Stromal cell of bone marrow (primary cell): ENCODE results near the gene TFAP2B.

ENCODE experiments used
- DNase-seq: peaks from one replicate; pipeline ENCODE4 v3.0.0-alpha.2; 2012; ENCODE audit warnings: low read depth

TFAP2B gene

DNA sequence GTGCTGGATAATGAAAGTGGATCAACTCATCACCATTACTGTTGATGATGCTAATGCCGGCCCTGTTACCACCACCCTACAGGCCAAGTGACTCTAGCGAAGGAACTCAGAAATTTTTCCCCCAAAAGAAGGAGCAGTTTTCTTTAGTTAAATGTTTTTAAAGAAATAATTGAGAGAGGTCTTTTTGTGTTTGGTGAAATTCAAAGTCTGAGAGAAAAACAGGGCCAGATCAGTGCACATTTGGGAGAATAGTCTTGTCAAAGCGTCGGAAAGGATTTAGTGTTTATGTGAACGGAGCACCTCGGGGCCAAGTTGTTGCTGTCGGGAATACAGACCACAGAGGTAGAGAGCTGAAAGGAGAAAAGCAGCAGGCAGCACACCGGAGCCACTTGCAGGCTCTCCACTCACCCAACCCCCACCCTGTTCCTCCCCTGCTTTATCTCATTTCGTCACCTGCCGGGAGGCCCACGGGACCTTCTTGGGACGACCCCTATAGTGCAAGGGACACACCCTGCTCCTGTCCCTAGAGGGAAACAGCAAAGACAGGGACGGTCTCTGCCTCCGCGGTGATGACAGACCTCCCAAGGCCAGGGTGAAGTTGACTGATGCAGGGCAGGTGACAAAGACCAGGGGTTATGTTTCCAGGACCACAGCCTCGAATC is 6.8 kb downstream of the TFAP2B start:
- no peak for DNase-seq

DNA sequence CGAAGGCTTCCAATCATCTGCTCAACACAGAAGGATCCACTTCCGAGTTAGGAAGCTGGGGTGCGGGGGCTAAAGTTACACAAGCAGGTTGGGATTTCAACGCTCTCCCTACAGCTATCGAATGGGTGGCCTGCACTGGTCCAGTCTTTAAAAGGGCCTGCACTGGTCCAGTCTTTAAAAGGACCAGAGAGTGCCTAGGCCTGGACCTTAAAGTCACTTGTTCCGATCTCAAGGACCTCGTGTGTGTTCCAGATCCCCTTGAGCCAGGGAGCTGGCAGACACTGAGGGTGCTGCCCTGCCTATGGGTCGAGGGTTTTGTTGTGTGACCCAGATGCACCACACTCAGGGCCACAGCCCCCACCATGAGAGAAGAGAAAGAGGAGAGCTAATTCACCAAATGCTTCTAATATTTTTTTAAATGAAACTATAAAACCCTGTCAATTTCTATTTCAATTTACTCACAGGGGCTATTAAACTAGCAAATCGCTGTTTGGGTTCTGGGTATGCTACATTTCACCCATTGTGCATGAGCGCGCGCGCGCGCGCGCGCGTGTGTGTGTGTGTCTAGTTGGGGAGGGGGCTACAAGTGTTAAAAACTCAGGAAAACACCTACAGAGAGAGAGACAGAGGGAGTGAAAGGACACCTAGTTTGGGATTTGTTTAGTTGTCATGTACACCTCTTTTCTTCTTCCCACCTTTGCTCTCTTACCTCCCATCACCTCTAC is 7.5 kb downstream of the TFAP2B start:
- no peak for DNase-seq

DNA sequence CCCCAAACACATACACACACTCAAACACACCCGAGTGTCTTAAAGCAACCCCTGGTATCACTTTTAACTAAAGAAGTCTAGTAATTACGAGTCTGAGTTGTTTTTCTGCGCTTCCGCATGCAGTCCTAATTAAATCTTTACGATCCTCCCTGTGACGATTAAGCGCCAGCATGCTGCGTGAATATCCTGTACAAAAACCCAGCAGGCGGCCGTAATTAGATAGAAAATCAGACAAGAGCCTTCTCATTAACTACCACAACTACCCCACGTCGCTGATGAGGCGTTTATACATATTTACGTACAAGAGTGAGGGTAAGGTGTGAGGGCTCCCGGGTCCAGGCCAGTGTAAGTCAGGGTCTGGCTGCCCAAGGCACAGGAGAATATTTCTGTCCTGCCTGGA is 8.1 kb downstream of the TFAP2B start:
- no peak for DNase-seq

DNA sequence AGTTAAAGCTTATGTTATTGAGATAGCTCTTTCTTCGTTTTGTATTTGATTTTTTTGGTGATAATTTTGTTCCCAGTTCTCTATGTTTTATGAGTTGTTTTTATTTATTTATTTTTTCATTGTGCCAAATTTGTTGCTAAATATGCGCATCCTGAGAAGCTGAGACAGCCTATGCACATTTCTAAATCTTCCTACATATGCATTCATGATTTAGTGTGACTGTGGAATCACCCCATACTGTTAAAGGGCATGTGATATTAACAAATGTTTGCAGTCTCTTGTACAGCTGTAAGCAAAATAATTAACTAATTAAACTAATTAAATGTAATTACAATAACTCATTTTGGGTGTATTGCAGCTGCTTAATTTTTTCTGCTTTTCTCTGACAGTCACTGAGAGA is 10.4 kb downstream of the TFAP2B start:
- no peak for DNase-seq

DNA sequence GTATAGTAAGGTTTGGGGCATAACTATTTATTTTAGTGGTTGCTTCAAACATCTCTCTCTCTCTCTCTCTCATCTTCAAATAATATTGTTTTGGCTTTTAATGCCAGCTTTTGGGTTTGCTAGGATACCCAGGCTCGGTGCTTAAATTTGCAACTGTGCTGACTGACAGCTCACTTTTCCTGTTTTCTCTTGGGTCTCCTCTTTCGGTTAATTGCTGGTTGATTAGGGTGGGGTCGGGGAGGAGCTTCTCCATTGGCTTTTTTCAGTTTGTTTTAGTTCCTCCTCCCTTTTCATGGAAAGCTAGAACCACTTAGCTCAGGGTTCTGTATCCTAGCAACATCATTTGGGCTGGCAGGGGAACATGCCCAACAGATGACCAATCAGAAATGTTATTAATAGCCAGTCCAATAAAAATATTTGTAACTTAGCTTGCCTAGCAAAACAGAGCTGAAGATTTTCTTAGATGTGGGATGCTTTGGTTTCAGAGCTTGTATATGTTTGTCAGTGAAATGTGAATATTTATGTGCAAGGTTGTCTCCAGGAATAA is 11.3 kb downstream of the TFAP2B start:
- no peak for DNase-seq

DNA sequence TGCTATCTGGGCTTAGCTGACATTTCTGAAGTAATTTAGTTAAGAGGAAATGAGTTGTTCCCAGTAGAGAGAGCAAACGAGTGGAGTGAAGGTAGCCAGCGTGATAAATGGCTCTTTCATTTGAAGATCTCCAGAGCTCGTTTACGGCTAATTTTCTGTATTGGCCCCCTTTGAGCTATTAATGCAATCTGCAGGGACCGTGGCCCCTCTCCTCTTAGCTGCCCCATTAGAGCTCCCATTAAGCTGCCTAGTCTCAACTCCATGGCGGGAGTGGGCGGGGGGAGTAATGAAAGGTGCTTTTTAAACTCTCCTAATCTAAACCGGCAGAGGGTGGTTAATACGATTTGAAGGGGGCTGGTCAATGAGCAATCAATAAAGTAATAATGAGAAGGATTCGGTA is 12.5 kb downstream of the TFAP2B start:
- no peak for DNase-seq

DNA sequence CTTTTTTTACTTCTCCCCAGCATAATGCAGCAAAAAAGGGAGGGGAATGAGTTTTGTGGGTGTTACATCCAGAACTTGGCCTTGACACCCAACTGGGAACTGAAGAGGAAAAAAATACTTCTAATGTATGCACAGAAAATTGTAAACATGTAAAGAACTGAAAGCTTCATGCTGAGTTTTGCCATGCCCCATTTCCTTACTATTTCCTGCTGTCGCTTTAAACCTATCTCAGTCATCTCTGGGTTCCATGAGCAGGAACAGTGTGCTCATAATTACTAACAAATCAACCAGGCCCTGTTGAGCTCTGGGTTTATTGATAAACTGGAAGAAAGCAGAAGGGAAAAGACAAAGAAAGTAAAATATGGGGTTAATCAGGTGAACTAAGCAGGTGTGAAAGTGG is 14.2 kb downstream of the TFAP2B start:
- no peak for DNase-seq

DNA sequence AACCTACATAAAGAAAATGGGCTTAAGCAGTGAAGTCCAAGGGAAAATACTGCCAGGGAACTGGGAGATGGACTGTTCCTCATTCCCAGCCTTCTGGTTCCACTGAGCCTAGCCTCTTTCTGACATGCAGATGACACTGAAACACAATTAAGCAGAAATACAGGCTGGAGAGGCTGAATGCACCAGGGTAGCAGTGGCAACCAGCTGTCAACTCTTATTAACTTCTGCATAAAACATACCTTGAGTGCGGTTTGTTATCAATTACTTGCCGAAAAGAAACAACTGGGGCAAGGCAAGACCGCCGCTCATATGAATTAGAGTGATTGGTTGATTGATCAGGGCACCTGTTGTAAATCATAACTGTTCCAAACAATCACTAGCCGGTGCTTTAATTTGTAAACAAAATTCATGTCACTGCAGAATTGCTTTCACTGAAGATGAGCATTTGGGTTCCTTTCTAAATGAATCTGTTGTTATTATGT is 16.3 kb downstream of the TFAP2B start:
- DNase-seq: no peak

DNA sequence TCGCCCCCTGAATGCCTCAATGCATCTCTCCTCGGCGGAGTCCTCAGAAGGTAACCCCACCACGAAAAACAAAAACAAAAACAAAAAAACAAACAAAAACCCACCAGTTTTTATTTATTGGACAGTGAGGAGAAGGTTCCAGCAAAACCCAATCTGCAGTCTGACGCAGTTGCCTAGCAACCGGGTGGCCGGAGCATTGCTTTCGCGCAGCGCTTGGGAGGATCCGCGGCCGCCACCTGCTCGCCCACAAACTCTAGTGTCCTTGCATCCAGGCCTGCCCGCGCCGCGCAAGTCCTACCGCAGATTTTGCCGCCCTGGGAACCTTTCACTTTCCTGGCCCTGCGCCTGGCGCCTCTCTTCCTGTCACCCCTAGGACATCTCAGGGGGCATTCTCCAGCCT is 17.6 kb downstream of the TFAP2B start:
- no peak for DNase-seq

DNA sequence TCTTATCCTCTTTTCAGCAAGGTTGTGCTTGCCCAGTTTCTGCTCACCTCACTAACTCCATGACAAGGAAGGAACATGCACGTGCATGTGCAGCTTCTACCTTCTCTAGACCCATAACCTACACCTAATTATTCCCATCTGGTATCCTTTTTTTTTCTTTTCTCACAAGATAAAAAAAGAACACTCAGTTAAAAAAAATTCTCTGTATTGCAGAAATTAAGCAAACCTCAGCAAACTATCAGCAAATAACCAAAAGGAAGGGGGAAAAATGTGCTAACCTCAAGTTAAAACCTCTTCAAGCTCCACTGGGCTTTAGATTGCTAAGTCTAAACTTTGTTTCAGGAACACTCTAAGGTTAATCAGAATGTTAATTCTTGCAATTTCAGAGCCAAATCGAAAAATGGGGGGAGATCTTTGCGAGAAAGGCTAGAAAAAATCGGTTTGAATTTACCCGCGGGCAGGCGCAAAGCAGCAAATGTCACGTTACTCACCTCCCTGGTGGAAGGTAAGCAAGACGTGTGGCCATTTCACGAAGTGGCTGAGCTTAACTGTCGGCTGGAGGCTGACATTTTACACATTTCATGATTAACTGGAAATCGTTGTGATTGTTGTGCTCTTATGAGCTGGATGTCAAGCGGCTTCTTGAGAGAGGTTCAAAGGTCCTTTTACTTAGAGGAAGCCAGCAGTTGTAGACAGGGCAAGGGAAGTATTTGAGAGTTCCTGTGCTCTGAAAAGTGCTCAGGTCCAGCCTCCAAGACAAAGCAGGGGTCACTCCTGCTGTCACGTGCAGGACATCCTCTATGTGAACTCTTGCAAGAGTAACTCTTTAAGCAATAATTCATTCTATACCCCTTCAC is 19.1 kb downstream of the TFAP2B start:
- DNase-seq: no peak

DNA sequence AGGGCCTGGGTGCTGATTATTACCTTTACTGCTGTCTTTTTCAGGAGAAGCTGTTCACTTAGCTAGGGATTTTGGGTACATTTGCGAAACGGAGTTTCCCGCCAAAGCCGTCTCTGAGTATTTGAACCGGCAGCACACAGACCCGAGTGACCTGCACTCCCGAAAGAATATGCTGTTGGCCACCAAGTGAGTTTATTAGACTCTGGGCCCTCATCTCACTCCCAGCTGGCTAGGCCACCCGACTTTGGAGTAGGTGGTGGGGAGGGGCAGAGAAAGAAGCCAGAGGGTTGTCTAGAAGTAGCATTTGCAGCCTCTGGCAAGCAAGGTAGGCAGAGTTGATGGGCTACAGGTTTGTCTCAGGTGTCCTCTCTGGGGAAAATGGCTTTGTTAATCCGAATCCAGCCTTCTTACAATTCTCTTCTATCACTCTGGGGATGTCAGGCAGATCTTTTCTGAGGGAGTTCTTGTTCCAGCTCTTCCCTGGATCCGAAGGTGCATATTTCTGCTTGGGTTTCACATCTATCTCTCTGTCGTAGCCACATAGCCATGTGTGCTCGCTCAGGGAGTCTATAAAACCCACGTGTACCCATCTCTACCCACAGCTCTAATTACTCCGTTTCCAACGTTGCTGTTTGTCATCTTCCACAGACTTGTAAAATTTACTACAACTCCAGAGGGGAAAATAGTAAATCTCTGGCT is 21.6 kb downstream of the TFAP2B start:
- DNase-seq: no peak

DNA sequence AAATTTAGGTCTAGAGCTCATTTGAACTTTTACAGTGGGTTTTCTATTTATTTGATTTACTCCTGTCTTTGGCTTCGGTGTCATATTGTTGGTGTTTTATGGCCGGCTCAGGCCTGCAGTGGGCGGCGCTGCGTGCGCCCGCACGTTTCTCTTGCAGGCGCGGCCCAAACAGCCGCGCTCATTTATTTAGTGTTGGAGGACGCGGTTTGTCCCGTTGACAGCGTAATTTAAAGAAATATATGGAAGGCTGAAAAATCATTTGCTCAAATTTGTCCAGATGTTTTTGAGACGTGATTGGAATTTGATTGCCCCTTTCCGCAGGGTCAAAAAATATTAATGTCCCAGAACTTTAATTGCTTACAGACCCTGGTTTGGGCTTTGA is 22.1 kb downstream of the TFAP2B start:
- no peak for DNase-seq

DNA sequence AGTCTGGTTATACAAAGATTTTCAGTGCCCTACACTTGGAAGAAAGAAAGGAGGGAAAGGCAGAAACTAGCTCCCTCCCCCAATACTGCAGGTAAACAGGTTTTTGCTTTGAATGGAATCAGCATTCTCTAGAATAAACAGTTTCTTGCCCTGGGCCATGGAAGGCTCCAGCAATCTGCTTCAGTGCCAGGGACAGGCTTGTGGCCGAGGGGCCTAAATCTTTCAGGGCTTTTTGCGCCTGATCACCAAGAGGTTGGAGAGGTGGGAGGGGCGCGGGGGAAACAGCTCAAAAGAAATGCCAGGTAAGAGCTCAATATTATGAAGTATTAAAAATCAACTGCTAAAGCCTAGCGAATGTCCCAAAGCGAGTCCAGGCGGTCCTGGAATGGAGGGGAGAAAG is 23.8 kb downstream of the TFAP2B start:
- DNase-seq: no peak

DNA sequence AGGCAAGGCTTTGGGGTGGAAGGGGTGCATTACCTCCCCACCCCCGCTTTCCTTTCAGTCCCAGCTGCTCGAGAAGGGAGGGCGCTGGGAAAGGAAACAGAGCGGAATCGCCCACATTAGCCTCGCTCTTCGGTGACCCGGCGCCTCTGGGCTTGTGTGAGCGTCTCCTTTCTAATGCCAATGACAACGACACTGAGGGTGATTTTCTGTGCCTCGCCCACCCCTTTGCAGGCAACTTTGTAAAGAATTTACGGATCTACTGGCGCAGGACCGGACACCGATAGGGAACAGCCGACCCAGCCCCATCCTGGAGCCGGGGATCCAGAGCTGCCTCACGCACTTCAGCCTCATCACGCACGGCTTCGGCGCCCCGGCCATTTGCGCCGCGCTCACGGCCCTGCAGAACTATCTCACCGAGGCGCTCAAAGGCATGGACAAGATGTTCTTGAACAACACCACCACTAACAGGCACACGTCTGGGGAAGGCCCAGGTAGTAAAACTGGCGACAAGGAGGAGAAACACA is 24.3 kb downstream of the TFAP2B start:
- DNase-seq: no peak

DNA sequence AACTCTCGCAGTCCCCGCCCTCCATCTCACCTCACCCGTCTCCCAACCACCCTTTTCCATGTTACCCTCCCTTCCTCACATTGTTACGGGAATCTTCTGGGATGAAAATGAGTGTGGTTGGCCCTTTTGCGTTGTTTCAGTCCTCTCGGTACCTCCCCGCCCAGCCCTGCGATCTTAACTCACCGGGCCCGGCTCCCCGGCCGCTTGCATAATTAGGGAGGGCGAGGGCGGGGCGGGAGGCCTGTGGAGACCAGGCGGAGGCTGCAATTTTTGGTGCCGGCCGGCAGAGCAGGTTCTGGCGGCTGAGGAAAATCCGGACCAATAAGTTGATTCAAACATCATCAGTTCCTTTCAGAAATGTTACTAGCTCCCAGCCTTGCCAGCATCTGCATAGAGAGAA is 25.2 kb downstream of the TFAP2B start:
- DNase-seq: no peak

DNA sequence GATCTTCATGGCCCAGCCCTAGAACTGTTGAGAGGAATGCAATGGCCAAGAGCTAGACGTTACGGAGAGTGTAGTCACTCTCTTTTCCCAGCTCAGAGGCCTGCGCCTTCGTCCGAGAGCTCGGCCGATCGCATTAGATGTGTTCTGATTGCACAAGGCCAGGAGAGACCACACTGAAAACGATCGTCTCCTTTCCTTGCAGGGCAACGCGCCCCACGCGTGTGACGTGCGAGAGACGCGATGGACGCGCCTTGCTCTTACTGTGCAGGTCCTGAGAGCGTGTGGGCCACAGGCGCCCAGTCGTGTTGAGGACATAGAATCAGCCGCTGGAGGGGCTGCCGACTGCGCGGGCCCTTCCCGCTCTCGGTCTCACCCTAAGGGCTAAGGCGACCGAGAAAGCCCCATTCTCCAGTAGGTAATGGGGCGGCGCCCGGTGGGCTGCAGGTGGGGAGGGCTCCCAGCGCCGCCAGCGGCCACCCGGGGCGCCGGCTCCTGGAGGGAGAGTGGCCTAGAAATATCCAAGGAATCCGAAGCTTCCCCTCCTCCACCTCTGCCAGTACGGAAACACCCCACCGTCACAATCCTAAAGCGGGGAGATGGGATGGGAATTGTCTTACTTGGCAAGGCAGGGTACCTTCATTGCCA is 26.9 kb downstream of the TFAP2B start:
- no peak for DNase-seq

DNA sequence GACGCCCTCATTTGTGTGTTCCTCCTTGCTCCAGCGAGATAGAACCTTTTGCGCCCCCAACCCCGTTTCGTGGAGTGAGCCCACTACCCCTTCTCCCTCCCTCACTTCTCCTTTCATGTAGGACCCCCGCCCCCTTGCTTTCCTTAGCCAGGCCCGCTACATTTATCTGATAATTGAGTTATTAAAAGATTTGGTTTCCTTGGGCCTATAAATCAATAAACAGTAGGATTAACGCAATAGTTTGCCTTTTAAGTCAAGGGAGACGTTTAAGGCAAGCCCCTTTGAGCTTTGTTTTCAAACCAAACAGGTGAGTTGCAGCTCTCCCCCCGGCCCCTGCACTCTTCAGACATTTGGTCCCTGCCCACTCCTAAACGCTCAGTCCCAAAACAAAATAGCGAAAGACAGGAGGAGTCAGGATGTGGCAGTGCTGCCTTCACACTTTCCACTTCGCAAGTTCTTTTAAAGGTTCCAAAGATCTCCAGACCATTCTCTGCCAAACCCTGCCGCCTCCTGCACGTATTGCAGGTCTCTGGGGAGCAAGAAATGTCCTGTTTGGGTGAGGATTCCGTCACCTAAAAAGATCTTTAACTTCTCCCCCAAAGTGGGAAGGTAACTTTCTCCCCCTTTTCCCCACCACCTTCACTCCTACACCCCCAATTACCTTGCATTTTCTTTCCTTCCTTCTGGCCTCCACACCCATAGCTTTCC is 27.6 kb downstream of the TFAP2B start:
- no peak for DNase-seq

DNA sequence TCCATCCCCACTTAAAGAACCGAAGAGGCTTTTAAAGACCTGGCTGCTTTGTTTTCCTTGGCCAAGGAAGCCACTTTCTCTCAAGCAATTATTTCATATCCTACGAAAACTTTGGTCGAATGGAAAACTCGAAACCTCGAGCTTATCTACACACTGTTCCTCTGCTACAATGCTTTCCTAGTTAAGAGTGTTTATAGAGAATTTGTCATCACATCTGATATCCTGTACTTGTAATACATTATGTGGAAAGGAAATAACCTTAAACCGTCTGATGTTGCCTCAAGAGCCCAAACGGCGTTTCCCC is 28.1 kb downstream of the TFAP2B start:
- no peak for DNase-seq

DNA sequence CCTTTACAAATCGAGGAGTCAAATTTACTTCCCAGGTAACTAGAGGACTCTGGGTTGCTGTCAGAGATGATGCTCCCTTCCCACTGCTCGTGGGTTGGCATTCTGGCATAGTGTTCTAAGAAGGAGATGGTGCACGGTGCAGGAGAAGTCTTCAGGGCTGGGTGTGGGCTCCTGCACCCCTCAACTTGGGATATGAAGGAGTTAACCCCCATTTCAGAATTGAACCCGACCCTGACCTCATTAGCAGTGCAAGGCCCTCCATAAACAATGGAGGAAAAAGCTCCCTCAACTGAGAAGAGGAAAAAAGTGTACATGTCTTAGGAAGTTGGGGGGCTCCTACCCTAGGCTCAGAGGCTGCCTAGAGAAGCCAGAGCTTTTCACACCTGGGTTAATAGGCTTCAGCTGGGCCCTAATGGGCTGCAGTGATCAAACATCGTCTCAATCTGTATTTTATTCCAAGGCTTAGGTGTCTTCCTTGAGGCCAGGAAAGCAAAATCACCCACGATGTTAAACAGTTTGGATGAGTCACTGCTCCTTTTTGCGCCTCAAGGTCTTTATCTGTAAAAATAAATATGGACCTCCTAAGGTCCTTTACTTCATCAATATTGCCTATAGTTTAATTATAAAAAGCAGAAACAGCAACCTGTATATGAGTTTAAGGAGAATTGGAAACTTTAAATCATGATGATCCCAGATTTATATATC is 29.4 kb downstream of the TFAP2B start:
- DNase-seq: no peak
